ENCODE measurements around the gene ZNF74.

ZNF74 gene

GRCh38 chr22:20439556-20439927, 45.6 kb downstream of the ZNF74 start:
- no peak overlapping the region for H3K27ac ChIP-seq (ENCODE audit: extremely low read depth, low read depth, low read length)
- no peaks in the 10 kb centered on the region for H3K4me1 ChIP-seq (ENCODE audit: control insufficient read depth, insufficient read depth, low read length)
- ChIA-PET CTCF (interaction anchor here (1.4 kb wide), 1 partner anchor 17 kb away, joined by 5 read pairs; no protein-coding TSS in a partner anchor), POLR2A (no interaction called here)
- TF ChIP-seq ZNF223 (tag by site-specific recombination; IDR thresholded peaks at IDR 0.05) (no peak), ZNF404 (tag by site-specific recombination; IDR thresholded peaks at IDR 0.05) (no peak), KLF1 (tag by site-specific recombination; IDR thresholded peaks at IDR 0.05) (no peak), ZIC2 (tag by site-specific recombination; IDR thresholded peaks at IDR 0.05) (no peak), ZNF585B (tag by site-specific recombination; IDR thresholded peaks at IDR 0.05) (no peak), ZNF350 (tag by site-specific recombination; IDR thresholded peaks at IDR 0.05) (no peak), ZNF645 (tag by site-specific recombination; IDR thresholded peaks at IDR 0.05) (no peak), OVOL3 (tag by site-specific recombination; IDR thresholded peaks at IDR 0.05) (no peak), ZNF747 (tag by site-specific recombination; IDR thresholded peaks at IDR 0.05) (no peak), ZNF214 (tag by site-specific recombination; IDR thresholded peaks at IDR 0.05; ENCODE audit: borderline replicate concordance) (no peak), ZNF248 (tag by site-specific recombination; IDR thresholded peaks at IDR 0.05) (no peak), RBAK (tag by site-specific recombination; IDR thresholded peaks at IDR 0.05) (no peak), ATF2 (tag by site-specific recombination; IDR thresholded peaks at IDR 0.05; ENCODE audit: low read depth) (no peak), MYNN (tag by site-specific recombination; IDR thresholded peaks at IDR 0.05; ENCODE audit: borderline replicate concordance) (no peak), REPIN1 (tag by site-specific recombination; IDR thresholded peaks at IDR 0.05; ENCODE audit: low read depth) (no peak), GFI1B (tag by site-specific recombination; IDR thresholded peaks at IDR 0.05) (no peak), SP7 (tag by site-specific recombination; IDR thresholded peaks at IDR 0.05) (no peak)
- H3K36me3 ChIP-seq (ENCODE audit: control insufficient read depth in 2 of 2, insufficient read depth in 1 of 2, low read length in 2 of 2), result peaks cover 0 to 38% of the 10 kb centered on the region in 2 experiments; a peak in 2 of 3 replicates
- no peak overlapping the region for H3K4me3 ChIP-seq (ENCODE audit: low read depth, low read length)
- no peaks in the 10 kb centered on the region for H3K9me3 ChIP-seq (ENCODE audit: control insufficient read depth, insufficient read depth, low read depth, low read length)

GRCh38 chr22:20439928-20440575, 46.1 kb downstream of the ZNF74 start:
- ChIA-PET CTCF (interaction anchor here (1.4 to 1.6 kb wide), 2 partner anchors 17 to 22 kb away, joined by 5 to 6 read pairs; no protein-coding TSS in a partner anchor), POLR2A (no interaction called here)
- Histone ChIP-seq H3K27ac (ENCODE audit: extremely low read depth, low read depth, low read length) (no peak overlapping the region), H3K4me3 (ENCODE audit: low read depth, low read length) (no peak overlapping the region), H3K36me3 (ENCODE audit: control insufficient read depth in 2 of 2, insufficient read depth in 1 of 2, low read length in 2 of 2) (peaks cover 4 to 43% of the 10 kb centered on the region in 2 experiments; a peak in 2 of 3 replicates), H3K9me3 (ENCODE audit: control insufficient read depth, insufficient read depth, low read depth, low read length) (no peaks in the 10 kb centered on the region), H3K4me1 (ENCODE audit: control insufficient read depth, insufficient read depth, low read length) (no peaks in the 10 kb centered on the region)
- no peak for TF ChIP-seq GLI4 (tag by site-specific recombination; IDR thresholded peaks at IDR 0.05)
- no peak for TF ChIP-seq ZNF518A (tag by site-specific recombination; conservative IDR thresholded peaks at IDR 0.05; ENCODE audit: low read depth)
- no peak for TF ChIP-seq ZNF26 (tag by site-specific recombination; IDR thresholded peaks at IDR 0.05)
- no peak for TF ChIP-seq AEBP2 (tag by site-specific recombination; IDR thresholded peaks at IDR 0.05; ENCODE audit: borderline replicate concordance)
- TF ChIP-seq ZNF707 (tag by site-specific recombination; IDR thresholded peaks at IDR 0.05), result no peak
- no peak for TF ChIP-seq ZNF223 (tag by site-specific recombination; IDR thresholded peaks at IDR 0.05)
- no peak for TF ChIP-seq ZNF398 (tag by site-specific recombination; IDR thresholded peaks at IDR 0.05)

Measured in HEK293 (cell line).